ENCODE results near the gene MLXIP.

MLXIP gene

DNA sequence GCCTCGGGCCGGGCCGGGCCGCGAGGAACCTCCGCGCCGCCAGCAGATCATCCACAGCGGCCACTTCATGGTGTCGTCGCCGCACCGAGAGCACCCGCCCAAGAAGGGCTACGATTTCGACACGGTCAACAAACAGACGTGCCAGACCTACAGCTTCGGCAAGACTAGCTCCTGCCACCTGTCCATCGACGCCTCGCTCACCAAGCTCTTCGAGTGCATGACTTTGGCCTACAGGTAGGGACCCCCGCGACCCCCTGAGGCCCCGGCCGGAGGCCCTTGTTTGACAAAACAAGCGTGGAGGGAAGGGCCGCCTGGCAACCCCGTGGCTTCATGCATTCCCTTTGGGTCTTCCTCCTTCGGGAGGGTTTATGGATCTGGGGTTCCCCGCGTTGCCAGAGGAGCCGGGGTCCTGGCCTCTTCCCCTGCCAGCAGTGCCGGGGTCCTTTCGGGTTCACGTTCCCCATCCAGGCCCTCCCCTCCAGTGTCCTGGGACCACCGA, 526 bp downstream of the MLXIP start:
- DNase-seq (ENCODE audit: low spot score), result no peak

DNA sequence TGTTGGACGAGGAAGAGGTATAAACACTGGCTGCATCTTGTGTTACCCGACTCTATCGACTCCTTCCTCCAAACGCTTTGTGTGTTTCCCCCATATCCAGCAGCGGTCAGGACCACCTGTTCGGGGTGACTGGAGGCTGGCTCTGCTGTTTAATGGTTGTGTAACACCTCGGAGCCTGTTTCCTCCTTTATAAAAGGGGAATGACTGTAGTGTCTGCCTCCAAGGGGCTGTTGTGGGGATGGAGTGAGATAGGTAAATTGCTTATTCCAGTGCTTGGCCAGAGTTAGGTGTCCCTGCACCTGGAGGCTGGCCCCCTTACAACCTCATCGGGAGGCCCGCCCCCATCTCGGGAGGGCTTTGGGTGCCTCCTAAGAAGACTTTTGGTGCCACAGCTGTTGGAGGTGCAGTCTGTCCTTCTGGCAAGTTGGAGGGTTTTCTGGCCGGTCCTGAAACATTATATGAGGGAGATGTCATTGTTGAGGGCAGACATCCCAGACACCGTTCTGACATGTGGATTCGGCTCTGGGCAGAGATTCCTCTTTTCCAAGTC, 1.1 kb downstream of the MLXIP start:
- no peak for DNase-seq (ENCODE audit: low spot score)

DNA sequence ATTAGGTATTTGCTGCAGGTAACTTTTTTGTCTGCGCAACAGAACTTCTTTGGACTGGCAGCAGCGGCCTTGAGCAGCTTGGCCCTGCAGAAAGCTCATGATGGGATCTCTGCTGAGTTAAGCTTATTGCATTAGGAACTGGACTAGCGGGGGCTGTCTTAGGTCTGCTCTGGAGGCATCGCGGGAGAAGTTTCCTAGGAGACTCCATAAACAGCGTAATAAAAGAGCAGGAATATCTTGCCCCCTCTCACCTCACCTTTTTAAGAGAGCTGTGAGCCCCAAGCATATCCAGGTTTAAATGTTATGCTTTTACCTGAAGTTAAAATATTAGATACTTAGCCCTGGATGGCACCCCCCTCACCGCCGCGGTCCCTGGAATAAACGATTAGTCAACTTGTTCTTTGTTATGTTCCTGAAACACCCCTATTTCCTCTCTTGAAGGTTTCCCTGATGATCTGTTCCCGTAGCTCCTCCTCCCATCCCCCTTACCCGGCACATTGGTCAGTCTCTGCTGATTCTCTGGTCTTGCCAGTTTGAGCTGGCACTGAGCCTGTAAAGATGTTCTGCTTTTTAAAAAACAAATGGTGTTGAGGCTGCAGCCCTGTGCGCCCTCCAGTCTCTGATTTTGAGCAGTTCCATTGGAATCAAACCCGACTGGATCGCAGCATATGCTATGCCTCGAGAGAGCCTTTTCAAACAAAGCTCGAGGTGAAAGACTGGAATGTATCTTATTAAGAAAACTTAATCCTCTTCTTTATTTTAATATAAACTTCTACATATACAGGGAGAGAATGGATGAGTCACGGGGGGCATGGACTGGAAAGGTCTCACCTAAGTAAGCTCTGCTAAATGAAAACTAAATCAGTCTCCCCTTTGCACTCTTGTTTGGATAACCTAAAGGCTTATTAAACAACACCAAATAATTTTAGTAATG, 1.9 kb downstream of the MLXIP start:
- DNase-seq (ENCODE audit: low spot score), result no peak

DNA sequence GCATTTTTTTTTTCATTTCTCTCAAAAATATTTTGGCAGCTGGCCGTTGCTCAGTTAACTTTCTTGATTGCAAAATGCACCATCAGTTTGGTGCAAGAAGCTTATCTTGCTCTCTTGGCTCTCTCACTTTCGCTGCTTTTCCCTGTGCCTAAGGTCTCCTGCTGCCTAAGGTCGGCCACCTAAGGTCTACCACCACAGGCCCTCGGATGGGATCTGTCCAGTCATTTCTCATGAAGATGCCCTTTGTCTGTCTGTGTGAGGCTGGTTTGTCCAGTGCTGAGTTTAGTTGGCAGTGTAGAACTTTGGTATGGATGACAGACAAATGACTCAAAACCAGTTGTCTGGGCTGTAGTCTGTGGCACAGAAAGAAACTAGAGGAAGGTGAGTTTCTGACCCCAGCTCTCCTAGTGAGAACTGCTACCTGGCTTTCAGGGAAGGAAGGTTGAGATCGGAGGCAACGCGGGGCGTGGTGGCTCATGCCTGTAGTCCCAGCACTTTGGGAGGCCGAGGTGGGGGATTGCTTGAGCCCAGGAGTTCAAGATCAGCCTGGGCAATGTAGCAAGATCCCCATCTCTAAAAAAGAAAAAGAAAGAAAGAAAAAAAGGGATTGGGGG, 2.6 kb downstream of the MLXIP start:
- no peak for DNase-seq (ENCODE audit: low spot score)

DNA sequence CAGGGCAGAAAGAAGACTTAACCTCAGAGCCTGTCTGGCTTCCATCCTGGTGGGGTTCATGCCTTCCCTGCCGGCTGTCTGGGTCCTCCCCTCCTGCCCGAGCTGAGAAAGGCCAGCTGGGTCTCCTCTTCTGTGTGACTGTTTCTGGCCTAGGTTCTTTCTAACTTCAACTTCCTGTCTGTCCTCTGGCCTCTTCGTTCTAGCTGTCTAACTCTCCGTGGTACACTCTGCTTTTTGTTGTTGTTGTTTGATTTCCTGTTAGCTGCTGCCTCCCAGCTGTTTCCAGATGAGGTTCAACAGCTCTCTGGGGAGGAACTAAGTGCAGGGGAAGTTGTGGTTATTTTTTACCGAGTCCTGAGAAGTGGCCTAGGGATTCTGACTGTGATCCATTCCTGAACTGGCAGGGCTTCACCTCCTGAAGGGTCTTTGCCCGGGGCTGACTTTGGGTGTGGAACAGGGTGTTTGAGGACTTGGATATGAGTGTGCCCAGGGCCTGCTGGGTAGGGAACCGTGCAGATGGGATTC, 3.2 kb downstream of the MLXIP start:
- no peak for DNase-seq (ENCODE audit: low spot score)

DNA sequence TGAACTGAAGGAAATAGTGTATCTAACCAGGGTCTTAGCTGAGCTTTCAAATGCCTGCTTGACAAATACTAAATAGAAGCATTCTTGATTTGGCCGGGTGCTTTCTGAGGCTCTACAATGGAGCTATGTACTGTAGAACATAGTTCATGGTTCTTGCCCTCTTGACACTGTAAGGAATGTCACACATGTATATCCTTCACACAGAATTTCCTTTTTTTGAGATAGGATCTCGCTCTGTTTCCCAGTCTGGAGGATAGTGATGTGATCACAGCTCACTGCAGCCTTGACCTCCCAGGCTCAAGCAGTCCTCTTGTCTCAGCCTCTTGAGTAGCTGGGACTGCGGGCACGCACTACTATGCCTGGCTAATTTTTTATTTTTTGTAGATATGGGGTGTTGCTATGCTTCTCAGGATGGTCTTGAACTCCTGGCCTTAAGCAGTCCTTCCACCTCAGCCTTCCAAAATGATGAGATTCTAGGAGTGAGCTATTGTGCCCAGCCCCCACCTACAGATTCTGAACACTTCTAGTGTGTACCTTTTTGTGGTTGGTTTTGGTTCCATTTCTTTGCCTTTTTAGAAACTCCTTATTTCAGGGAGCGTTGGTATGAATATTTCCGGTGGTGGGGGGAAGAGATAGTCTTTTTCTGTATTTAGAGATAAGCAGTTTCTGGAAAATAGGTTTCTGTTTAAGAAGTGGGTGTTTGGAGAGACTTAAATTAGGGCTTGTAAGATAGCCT, 4.2 kb downstream of the MLXIP start:
- no peak for DNase-seq (ENCODE audit: low spot score)

DNA sequence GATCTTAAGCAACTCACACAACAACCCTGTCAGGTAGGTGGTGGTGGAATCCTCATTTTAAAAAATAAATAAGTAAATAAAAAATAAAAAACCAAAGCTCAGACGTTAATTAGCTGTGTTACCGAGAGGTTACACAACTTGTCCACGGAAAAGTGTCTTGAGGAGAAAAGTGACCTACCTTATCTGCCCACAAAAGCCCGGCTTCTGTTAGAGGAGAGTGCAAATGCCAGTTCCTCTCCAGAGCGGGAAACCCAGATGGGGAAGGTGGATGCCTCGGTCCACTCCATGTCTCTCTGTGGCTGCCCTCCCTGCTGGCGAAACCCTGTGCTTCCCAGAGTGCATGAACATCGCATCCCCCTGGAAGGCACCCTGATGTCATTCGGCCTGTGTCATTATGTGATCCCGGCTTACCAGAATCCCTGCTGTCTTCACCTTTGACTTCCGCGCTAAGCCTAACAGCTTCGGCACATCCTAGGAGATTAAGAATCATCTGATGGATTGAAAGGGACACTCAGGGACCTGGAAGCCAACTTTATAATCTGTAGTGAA, 6.4 kb downstream of the MLXIP start:
- DNase-seq (ENCODE audit: low spot score), result no peak

DNA sequence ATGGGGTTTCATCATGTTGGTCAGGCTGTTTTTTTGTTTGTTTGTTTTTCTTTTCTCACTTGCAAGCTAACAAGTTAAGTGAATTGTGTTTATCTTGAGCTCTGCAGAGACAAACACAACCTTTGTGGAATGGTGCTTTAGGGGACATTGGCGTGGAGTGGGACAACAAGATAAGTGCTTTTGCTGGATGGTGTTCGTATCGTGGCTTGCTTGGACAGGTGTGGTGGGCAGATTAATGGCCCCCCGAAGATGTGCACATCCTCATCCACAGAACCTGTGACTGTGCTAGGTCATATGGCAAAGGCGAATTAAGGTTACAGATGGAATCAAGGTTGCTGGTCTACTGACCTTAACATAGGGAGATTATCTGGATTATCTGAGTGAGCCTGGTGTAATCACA, 7.0 kb downstream of the MLXIP start:
- DNase-seq (ENCODE audit: low spot score), result no peak

DNA sequence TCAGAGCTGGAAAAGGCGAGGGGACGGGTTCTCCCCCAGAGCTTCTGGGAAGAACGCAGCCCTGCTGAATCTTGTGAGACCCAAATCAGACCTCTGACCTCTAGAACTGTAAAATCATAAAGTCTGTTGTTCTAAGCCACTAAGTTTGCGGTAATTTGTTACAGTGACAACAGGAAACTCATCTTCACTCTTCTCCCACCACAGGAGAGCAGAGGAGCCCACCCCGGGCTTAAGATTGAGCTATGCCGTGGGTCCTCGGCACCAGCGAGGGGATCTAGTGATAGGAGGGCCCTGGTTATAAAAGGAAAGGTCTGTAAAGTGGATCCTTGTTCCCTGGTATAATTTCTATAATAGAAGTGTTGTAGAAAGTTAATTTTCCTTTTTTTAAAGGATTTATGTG, 7.6 kb downstream of the MLXIP start:
- no peak for DNase-seq (ENCODE audit: low spot score)

DNA sequence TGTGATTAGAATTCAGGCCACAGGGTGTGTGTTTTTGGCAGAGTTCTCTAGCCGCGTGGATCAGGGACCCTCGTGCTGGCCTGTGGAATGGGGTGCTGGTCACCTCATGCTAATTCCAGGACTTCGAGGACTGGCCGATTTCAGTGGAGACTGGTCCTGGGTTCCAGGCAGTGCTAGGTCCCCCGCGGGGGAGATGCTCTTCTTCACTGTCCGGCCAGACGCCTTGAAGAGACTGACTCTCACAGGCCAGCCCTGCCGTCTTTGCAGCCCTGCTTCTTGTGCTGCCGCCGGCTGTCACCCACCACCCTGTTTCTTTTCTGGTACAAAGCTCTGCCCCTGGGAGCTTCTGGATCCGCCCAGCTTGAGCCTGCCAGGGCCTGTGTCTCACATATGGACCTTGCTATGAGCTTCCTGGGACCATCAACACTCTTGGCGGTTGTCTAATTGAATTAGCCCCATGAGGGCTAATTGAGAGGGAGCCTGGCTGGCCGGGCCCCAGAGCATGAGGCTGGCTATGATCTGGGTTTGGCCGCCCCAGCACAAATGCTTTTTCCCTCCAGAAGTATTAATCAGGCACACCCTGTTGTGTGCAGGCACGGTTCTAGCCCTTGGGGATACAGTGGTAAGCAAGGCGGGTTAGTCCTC, 8.2 kb downstream of the MLXIP start:
- DNase-seq (ENCODE audit: low spot score), result no peak

DNA sequence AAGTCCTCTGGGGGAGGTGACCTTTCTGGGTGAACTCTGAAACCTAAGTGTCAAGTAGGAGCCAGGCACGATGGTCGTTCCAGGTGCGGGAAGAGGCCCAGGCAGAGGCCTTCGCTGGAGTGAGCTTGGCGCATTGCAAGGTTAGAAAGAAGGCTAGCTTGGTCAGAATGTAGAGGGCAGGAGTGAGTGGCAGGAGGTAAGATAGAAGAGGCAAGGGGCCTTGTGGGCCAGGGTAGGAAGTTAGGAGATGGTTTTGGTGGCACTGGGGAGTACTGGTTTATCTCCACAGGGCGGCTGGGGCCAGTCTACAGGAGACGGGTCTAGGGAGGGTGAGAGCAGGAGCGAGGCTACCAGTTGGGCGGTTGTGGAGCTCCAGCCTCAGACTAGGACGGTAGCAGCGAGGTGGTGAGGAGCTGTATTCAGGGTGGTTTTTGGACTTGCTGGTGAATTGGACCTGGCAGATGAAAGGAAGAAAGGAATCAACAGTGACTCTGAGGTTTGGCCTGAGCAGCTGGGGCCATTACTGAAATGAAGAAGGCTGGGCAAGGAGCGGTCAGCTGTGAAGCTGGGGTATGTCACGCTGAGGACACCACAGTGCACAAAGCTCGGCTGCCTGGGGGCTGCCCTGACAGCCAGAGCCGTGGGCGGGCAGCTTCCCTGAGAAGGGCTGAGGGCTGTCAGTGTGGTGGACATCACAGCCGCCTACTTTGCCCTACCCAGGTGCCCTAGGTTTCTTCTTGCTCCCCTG, 9.0 kb downstream of the MLXIP start:
- no peak for DNase-seq (ENCODE audit: low spot score)

DNA sequence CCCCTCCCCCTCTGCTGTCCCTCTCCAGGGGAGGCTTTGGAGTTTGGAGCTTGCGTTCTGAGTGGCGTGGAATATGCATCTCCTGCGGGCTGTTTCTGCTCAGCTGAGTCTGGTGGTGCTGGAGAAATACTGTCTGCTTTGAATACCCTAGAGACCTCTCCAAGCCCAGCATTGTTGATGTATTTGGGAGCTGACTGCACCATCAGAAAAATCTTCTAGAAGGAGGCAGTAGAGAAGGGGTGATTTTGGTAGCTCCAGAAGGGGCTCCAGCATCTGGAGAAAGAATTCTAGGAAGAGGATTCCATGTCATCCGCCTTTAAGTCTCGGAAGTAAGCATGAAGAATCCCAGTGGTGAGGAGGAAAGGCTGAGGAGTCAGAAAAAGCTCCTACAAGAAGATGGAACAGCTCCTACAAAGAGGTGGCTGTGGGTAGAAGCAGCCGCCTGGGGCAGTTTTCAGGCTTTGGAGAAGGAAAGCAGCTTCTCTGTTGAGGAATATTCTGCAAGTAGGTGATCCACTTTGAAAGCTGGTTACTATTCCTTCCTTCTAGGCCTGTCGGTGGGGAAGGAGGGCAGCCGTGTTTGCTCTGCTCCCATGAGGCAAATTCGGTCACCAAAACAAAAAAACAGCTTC, 9.7 kb downstream of the MLXIP start:
- DNase-seq (ENCODE audit: low spot score), result no peak

DNA sequence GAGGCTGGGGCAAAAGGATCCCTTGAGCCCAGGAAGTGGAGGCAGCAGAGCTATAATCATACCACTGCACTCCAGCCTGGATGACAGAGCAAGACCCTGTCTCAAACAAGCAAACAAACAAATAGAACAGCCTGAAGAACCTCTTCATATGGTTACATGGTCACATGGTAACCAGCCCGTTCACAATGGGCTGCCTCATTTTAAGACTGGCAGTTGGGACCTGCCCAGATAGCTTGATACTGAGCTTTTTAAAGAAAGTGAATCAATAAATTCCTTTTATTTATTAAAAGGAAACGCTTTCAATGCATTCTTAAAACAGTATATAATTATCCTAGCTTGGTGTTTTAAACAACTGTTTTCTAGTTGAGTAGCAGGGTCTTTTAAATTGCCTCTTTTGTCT, 10.5 kb downstream of the MLXIP start:
- no peak for DNase-seq (ENCODE audit: low spot score)

DNA sequence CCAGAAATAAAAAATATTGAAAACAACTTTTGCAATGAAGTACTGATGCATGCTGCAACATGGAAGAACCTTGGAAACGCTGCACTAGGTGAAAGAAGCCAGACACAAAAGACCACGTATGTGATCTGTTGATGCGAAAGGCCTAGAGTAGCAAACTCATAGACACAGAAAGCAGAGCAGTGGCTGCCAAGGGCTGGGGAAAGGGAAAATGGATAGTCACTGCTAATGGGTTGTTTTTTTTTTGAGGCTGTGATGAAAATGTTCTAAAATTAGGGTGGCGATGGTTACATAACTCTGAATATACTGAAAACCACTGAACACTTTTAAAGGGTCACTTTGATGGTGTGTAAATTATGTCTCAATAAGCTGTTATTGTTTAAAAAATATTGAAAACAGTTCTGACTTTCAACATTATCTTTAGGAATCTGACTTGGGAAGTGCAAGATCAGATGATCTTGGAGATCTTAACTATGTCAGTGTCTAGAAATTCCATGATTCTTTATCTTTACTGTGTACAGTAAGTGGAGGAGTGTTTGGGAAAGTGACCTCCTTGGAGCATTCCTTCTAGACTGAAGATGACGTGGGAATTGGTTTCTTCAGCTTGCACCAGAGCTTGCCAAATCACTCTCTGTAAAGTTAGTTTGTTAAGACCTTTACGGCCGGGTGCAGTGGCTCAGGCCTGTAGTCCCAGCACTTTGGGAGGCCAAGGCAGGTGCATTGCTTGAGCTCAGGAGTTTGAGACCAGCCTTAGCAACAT, 12.4 kb downstream of the MLXIP start:
- DNase-seq (ENCODE audit: low spot score), result no peak

DNA sequence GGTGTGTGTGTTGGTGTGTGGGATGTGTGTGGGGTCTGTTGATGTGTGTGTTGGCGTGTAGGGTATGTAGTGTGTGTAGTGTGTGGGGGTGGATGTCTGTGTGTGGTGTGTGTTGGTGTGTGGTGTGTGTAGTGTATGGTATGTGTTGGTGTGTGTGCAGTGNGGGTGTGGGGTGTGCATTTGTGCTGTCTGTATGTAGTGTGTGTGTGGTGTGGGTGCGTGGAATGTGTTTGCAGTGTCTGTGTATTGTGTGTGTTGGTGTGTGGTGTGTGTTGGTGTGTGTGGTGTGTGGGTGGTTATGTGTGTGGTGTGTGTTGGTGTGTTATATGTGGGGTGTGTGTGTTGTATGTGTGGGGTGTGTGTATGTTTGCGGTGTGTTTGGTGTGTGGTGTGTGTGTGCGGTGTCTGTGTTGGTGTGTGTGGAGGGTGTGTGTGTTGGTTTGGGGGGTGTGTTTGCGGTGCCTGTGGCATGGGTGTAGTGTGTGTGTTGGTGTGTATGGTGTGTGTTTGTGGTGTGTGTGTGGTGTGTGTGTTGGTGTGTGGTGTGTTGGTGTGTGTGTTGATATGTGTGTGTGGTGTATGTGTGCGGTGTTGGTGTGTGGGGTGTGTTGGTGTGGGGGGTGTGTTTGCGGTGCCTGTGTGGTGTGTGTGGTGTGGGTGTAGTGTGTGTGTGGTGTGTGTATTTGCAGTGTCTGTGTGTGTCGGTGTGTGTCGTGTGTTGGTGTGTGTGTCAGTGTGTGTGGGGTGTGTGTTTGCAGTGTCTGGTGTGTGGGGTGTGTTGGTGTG, 14.7 kb downstream of the MLXIP start:
- no peak for DNase-seq (ENCODE audit: low spot score)

DNA sequence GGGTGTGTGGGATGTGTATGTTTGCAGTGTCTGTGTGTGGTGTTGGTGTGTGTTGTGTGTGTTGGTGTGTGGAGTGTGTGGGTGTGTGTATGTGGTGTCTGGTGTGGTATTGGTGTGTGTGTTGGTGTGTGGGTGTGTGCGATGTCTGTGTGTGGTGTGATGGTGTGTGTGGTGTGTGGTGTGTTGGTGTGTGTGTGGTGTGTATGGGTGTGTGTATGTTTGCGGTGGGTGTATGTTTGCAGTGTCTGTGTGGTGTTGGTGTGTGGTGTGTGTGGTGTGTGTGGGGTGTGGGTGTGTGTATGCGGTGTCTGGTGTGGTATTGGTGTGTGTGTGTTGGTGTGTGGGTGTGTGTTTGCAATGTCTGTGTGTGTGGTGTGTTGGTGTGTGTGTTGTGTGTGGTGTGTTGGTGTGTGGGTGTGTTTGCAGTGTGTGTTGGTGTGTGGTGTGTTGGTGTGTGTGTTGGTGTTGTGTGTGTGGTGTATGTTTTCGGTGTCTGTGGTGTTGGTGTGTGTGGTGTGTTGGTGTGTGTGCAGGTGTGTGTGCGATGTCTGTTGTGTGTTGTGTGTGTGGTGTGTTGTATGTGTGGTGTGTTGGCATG, 15.7 kb downstream of the MLXIP start:
- DNase-seq (ENCODE audit: low spot score), result no peak

DNA sequence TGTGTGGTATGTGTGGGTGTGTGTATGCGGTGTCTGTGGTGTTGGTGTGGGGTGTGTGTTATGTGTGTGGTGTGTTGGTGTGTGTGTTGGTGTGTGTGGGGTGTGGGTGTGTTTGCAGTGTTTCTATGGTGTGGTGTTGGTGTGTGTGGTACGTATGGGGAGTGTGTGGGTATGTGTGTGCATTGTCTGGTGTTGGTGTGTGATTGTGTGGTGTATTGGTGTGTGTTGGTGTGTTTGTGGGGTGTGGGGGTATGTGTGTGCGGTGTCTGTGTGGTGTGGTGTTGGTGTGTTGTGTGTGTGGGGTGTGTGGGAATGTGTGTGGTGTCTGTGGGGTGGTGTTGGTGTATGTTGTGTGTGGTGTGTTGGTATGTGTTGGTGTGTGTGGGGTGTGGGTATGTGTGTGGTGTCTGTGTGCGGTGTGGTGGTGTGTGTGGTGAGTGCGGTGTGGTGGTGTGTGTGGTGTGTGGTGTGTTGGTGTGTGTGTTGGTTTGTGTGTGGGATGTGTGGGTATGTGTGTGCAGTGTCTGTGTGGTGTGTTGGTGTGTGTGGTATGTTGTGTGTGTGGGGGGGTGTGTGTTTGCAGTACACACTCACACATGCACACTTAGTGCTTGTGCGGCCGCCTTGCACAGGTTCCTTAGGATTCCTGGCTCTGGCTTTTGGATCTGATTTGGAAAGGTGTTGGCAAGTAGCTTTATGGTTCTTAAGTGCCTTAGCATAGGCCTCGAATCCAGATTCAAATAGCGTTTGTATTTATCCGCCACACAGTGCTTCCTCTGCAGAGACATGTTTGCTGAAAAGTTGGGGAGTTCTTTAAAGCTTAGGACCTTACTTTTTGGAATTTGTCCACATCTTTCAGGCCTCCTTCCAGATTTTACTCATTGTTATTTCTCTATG, 16.4 kb downstream of the MLXIP start:
- no peak for DNase-seq (ENCODE audit: low spot score)
